ENCODE measurements around the gene IMPACT.

DNA sequence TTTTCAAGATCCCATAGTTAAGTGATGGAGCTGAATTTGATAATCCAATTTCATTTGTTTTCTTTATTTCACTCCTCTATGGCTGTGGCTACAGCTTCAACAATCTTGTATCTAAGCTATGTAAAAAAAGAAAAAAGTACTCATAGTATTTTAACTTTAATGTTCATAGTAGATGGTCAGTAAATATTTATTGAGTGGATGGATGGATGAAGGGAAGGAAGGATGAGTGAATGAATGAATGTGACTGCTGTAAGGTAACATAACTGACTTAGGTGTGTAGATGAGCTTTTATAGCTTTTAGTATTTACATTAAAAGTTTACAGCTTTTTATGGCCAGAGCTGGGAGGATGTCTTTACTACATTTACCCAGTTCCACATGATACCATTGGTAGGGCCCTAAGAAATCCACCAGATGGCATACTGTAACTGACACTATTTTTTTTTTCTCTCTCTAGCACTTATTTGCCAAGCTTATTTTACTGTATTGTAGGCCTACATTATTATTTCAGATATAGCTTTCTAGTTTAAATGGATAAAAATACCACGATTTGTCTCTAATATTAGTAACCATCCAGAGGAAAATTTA is 20.6 kb downstream of the IMPACT start:
- TF ChIP-seq POLR2A (IDR thresholded peaks at IDR 0.05; ENCODE audit: low read length): no peak
- TF ChIP-seq SMC3 (IDR thresholded peaks at IDR 0.05): no peak
- TF ChIP-seq, protein P1, sequence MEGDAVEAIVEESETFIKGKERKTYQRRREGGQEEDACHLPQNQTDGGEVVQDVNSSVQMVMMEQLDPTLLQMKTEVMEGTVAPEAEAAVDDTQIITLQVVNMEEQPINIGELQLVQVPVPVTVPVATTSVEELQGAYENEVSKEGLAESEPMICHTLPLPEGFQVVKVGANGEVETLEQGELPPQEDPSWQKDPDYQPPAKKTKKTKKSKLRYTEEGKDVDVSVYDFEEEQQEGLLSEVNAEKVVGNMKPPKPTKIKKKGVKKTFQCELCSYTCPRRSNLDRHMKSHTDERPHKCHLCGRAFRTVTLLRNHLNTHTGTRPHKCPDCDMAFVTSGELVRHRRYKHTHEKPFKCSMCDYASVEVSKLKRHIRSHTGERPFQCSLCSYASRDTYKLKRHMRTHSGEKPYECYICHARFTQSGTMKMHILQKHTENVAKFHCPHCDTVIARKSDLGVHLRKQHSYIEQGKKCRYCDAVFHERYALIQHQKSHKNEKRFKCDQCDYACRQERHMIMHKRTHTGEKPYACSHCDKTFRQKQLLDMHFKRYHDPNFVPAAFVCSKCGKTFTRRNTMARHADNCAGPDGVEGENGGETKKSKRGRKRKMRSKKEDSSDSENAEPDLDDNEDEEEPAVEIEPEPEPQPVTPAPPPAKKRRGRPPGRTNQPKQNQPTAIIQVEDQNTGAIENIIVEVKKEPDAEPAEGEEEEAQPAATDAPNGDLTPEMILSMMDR (IDR thresholded peaks at IDR 0.05): 0 out of 3 replicates have a peak, but pooled peaks have one; percentile 6
- no peak for TF ChIP-seq CHD2 (IDR thresholded peaks at IDR 0.05; ENCODE audit: low read length, partially characterized antibody)
- TF ChIP-seq EP300 (IDR thresholded peaks at IDR 0.05): no peak
- no peak for TF ChIP-seq ZFP36 (IDR thresholded peaks at IDR 0.05; ENCODE audit: borderline replicate concordance, partially characterized antibody)
- no peak for TF ChIP-seq ZSCAN20 (CRISPR knock-in tag; IDR thresholded peaks at IDR 0.05)
